Natural killer cell (primary cell): ENCODE data around the gene UGT8. TPM values are rescaled to one million over a fixed set of nuclear protein-coding genes. Genes with fewer than 3 reads are reported as not detected.

ENCODE experiments used
- ATAC-seq, 3 donors: fragments of 150-1000 bp in 2 of 3; fragments of 200-7000 bp in 1 of 3; cut with Tn5 transposase; 1 replicate in 1 of 3; 2 replicates in 2 of 3; pipeline ENCODE4 v1.10.0; 2021; ENCODE audit warnings: mild to moderate bottlenecking in 2 of 3, moderate library complexity in 2 of 3
- DNase-seq, 2 donors: peaks; one replicate each; pipeline versions ENCODE4 v3.0.0 to v3.0.0-alpha.2; 2013 to 2021; ENCODE audit warnings: mixed read lengths in 1 of 2
- H3K27ac ChIP-seq: one replicate; pipeline ENCODE4 v1.5.1; 2013; ENCODE audit warnings: mild to moderate bottlenecking, low read length
- H3K27me3 ChIP-seq: one replicate; pipeline ENCODE4 v1.6.1; 2013; ENCODE audit warnings: low read length; ENCODE audit not compliant: control insufficient read depth, insufficient read depth
- H3K36me3 ChIP-seq: one replicate; pipeline ENCODE4 v1.6.1; 2013; ENCODE audit warnings: low read length; ENCODE audit not compliant: control insufficient read depth, insufficient read depth
- H3K4me1 ChIP-seq: one replicate; pipeline ENCODE4 v1.6.1; 2013; ENCODE audit warnings: low read length; ENCODE audit not compliant: control insufficient read depth, insufficient read depth
- H3K4me3 ChIP-seq: one replicate; pipeline ENCODE4 v1.5.1; 2013; ENCODE audit warnings: low read length
- H3K9me3 ChIP-seq: one replicate; pipeline ENCODE4 v1.6.1; 2013; ENCODE audit warnings: low read length; ENCODE audit not compliant: control insufficient read depth, insufficient read depth
- H3K27ac Mint-ChIP-seq, 2 donors: one replicate each; pipeline ENCODE4 v1.8.0; 2022; ENCODE audit warnings: mild to moderate bottlenecking in 2 of 2, mixed read lengths in 2 of 2, moderate library complexity in 1 of 2
- H3K27me3 Mint-ChIP-seq, 2 donors: one replicate each; pipeline ENCODE4 v1.8.0; 2022; ENCODE audit warnings: low read depth in 2 of 2, mixed read lengths in 2 of 2
- H3K36me3 Mint-ChIP-seq: one replicate; pipeline ENCODE4 v1.8.0; 2022; ENCODE audit warnings: mixed read lengths
- H3K4me1 Mint-ChIP-seq, 2 donors: one replicate each; pipeline ENCODE4 v1.8.0; 2022; ENCODE audit warnings: mixed read lengths in 2 of 2
- H3K4me3 Mint-ChIP-seq: one replicate; pipeline ENCODE4 v1.8.0; 2022; ENCODE audit warnings: mild to moderate bottlenecking, moderate library complexity, mixed read lengths
- H3K9me3 Mint-ChIP-seq, 2 donors: one replicate each; pipeline ENCODE4 v1.8.0; 2022; ENCODE audit warnings: mixed read lengths in 2 of 2
- CTCF ChIP-seq: fragments of 200-600 bp; IDR thresholded peaks from one replicate; pipeline ENCODE4 v1.8.0; 2022; ENCODE audit warnings: antibody characterized with exemption
- WGBS: methylation state at CpG from one replicate; pipeline ENCODE4 v1.1.7; 2013; ENCODE audit warnings: missing lambda C conversion rate; ENCODE audit not compliant: insufficient coverage; 5-methylcytosine and 5-hydroxymethylcytosine counted together
- intact Hi-C: fragments of 100-400 bp; cut with micrococcal nuclease; formaldehyde crosslinking; loops from one replicate; pipeline ENCODE4 v1.14.2; 2022
- total RNA-seq, 4 donors: library from RNA; stranded (reverse); fragments of 120-200 nt in 1 of 4; gene quantifications; one replicate each; pipeline versions ENCODE4 v1.2.3 to v1.2.4, GENCODE V29; 2013 to 2022

Gene UGT8
- total RNA-seq, 3 donors from 2014 or later (not counting 1 experiment from before 2014, with no cell fraction given): 0.16 to 0.25 TPM; not detected in 1

- H3K27ac ChIP-seq: no peak overlapping the region
- H3K27me3 ChIP-seq: no peaks in the 10 kb centered on the region
- H3K4me3 ChIP-seq: no peak overlapping the region
- H3K9me3 ChIP-seq: peaks cover 3% of the 10 kb centered on the region
- Mint-ChIP-seq H3K4me1 (no peaks in the 10 kb centered on the region), H3K27ac (no peak overlapping the region), H3K27me3 (no peaks in the 10 kb centered on the region), H3K4me3 (no peak overlapping the region), H3K9me3 (peaks cover 3 to 11% of the 10 kb centered on the region in 2 donors), H3K36me3 (no peaks in the 10 kb centered on the region)
- no peaks in the 10 kb centered on the region for H3K4me1 ChIP-seq
- H3K36me3 ChIP-seq: no peaks in the 10 kb centered on the region
- TF ChIP-seq CTCF: no peak
- ATAC-seq (no peak), DNase-seq (no peak)
- 85% methylated on average over 1 of the region's 1 CpG for WGBS
- intact Hi-C loops: no loop called here
These were observed 37.0 kb upstream of the UGT8 start for GRCh38 chr4:114561590-114561989.

- ATAC-seq: no peak
- no peak for DNase-seq
- H3K27ac ChIP-seq: no peak overlapping the region
- H3K4me3 Mint-ChIP-seq: no peak overlapping the region
- no peaks in the 10 kb centered on the region for H3K4me1 Mint-ChIP-seq
- no peaks in the 10 kb centered on the region for H3K36me3 Mint-ChIP-seq
- no peaks in the 10 kb centered on the region for H3K36me3 ChIP-seq
- H3K9me3 Mint-ChIP-seq: peaks cover 3 to 11% of the 10 kb centered on the region in 2 donors
- H3K27ac Mint-ChIP-seq: no peak overlapping the region
- no peaks in the 10 kb centered on the region for H3K27me3 ChIP-seq
- no peak overlapping the region for H3K4me3 ChIP-seq
- intact Hi-C loops: no loop called here
- 48% methylated on average over 2 of the region's 2 CpGs for WGBS
- no peak for TF ChIP-seq CTCF
- peaks cover 3% of the 10 kb centered on the region for H3K9me3 ChIP-seq
- H3K4me1 ChIP-seq: no peaks in the 10 kb centered on the region
- no peaks in the 10 kb centered on the region for H3K27me3 Mint-ChIP-seq
These were observed 36.3 kb upstream of the UGT8 start for GRCh38 chr4:114562176-114562904.

- no peak overlapping the region for H3K27ac ChIP-seq
- TF ChIP-seq CTCF: no peak
- no peaks in the 10 kb centered on the region for H3K36me3 Mint-ChIP-seq
- H3K4me3 Mint-ChIP-seq: no peak overlapping the region
- no peak for ATAC-seq
- H3K4me1 ChIP-seq: no peaks in the 10 kb centered on the region
- no peak overlapping the region for H3K27ac Mint-ChIP-seq
- H3K9me3 Mint-ChIP-seq: peaks cover 3 to 4% of the 10 kb centered on the region in 2 donors
- no peaks in the 10 kb centered on the region for H3K27me3 Mint-ChIP-seq
- no peaks in the 10 kb centered on the region for H3K36me3 ChIP-seq
- H3K4me3 ChIP-seq: no peak overlapping the region
- peaks cover 3% of the 10 kb centered on the region for H3K9me3 ChIP-seq
- 39% methylated on average over 4 of the region's 5 CpGs for WGBS
- intact Hi-C loops: no loop called here
- no peaks in the 10 kb centered on the region for H3K27me3 ChIP-seq
- DNase-seq: no peak
- H3K4me1 Mint-ChIP-seq: no peaks in the 10 kb centered on the region
These were observed 34.9 kb upstream of the UGT8 start for GRCh38 chr4:114563536-114564315.
